CD4-positive, CD25-positive, alpha-beta regulatory T cell (primary cell): ENCODE results near the gene POLG2. TPM values are rescaled to one million over a fixed set of nuclear protein-coding genes. Genes with fewer than 3 reads are reported as not detected.

Experiments
- ATAC-seq, 2 donors: fragments of 150-1000 bp; cut with Tn5 transposase; one replicate each; pipeline ENCODE4 v1.10.0; 2021; ENCODE audit warnings: low read depth in 2 of 2, moderate number of reproducible peaks in 2 of 2, moderate library complexity in 1 of 2
- DNase-seq, 3 donors: peaks; one replicate each; pipeline versions ENCODE4 v3.0.0 to v3.0.0-alpha.2; 2012 to 2022; ENCODE audit warnings: mixed read lengths in 1 of 3
- H3K27ac ChIP-seq: one replicate; pipeline ENCODE4 v1.7.0; 2013; ENCODE audit warnings: mild to moderate bottlenecking, low read length; ENCODE audit not compliant: insufficient read depth, poor library complexity, severe bottlenecking
- H3K27me3 ChIP-seq: one replicate; pipeline ENCODE4 v1.7.0; 2013; ENCODE audit warnings: low read length; ENCODE audit not compliant: control insufficient read depth, insufficient read depth
- H3K36me3 ChIP-seq: one replicate; pipeline ENCODE4 v1.7.0; 2013; ENCODE audit warnings: mild to moderate bottlenecking, low read length, moderate library complexity; ENCODE audit not compliant: control insufficient read depth, insufficient read depth
- H3K4me1 ChIP-seq: 2 replicates; pipeline ENCODE4 v1.7.0; 2013; ENCODE audit warnings: mild to moderate bottlenecking, low read length; ENCODE audit not compliant: insufficient read depth, control insufficient read depth, poor library complexity, severe bottlenecking
- H3K4me3 ChIP-seq: one replicate; pipeline ENCODE4 v1.7.0; 2013; ENCODE audit warnings: low read depth, mild to moderate bottlenecking, low read length, moderate library complexity
- H3K9me3 ChIP-seq, 2 experiments: 1 replicate in 1 of 2; 2 replicates in 1 of 2; pipeline ENCODE4 v1.7.0; 2013; ENCODE audit warnings: low read length in 2 of 2, mild to moderate bottlenecking in 1 of 2, moderate library complexity in 1 of 2; ENCODE audit not compliant: control insufficient read depth in 2 of 2
- H3K27ac Mint-ChIP-seq, 3 donors: one replicate each; pipeline ENCODE4 v1.8.0; 2020 to 2022; ENCODE audit warnings: mild to moderate bottlenecking in 3 of 3, mixed read lengths in 3 of 3, moderate library complexity in 2 of 3
- H3K27me3 Mint-ChIP-seq: one replicate; pipeline ENCODE4 v1.8.0; 2022; ENCODE audit warnings: mild to moderate bottlenecking, mixed read lengths
- H3K36me3 Mint-ChIP-seq: one replicate; pipeline ENCODE4 v1.8.0; 2020; ENCODE audit warnings: mixed read lengths
- H3K4me1 Mint-ChIP-seq, 4 donors: one replicate each; pipeline ENCODE4 v1.8.0; 2020 to 2022; ENCODE audit warnings: mixed read lengths in 4 of 4, mild to moderate bottlenecking in 1 of 4
- H3K4me3 Mint-ChIP-seq, 4 donors: one replicate each; pipeline ENCODE4 v1.8.0; 2020 to 2022; ENCODE audit warnings: mild to moderate bottlenecking in 4 of 4, mixed read lengths in 4 of 4, moderate library complexity in 3 of 4
- H3K9me3 Mint-ChIP-seq, 7 donors: one replicate each; pipeline ENCODE4 v1.8.0; 2020 to 2022; ENCODE audit warnings: mixed read lengths in 7 of 7, mild to moderate bottlenecking in 3 of 7, moderate library complexity in 2 of 7
- polyA plus RNA-seq, 4 donors: library from polyadenylated mRNA; unstranded; fragments of 300-500 nt; fragmentation: Illumina TruSeq; gene quantifications; one replicate each; pipeline ENCODE4 v1.2.3, GENCODE V29; 2021
- total RNA-seq: library from RNA; stranded (reverse); gene quantifications from one replicate; pipeline ENCODE4 v1.2.3, GENCODE V29; 2022

Gene POLG2
- total and polyA plus RNA-seq, 5 donors from 2014 or later: 10.2 to 49.3 (median 10.2) TPM

DNA sequence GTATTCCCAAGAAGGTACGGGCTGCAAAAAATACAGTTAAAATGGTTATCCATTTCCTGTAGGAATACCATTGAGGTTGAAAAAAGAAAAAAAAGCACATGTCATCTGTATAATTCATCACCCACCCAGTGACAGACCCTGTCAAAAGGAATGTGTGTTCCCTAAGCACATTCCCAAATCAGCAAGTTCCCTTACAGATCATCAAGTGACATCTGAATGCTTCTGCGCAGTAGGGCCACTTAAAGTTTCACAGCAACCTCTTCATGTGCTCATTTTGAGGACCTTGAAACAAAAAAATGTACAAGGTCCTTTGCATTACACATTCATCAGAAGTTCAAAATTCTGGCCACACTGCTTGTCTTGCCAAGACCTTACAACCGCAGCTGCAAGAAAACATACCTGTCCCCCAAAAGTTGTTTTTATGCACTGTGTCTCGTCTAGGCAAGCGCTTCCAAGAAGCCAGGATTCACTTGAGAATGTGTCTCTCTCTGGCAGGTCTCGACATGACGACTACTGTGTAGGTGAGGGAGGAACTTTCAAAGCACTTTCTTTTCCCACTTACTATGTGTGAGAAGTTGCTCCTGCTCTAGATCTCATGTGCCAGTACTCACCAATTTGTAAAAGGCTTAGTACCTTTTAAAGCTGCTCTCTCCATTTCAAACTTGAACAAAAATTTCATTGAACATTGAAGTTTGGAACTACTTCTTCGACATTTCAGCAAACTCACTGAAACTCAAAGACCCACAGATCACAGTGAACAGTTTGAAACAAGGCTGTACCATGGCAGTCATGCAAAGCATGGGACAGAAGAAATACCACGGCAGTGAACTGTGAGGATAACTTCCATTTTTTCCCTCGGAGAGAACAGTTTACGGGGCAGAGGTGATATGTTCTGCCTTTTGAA lies 4.3 kb upstream of the POLG2 start:
- Mint-ChIP-seq H3K9me3 (peaks cover 0 to 1% (median 0%) of the 10 kb centered on the region in 7 donors), H3K27me3 (peaks cover 19% of the 10 kb centered on the region), H3K27ac (peak overlapping the region; percentile 9 to 100 (median 56)), H3K4me1 (peaks cover 31 to 89% (median 72%) of the 10 kb centered on the region in 4 donors), H3K4me3 (peak overlapping the region; percentile 42 to 88 (median 69)), H3K36me3 (peaks cover 76% of the 10 kb centered on the region)
- ATAC-seq: no peak
- H3K27me3 ChIP-seq: no peaks in the 10 kb centered on the region
- peaks cover 45% of the 10 kb centered on the region for H3K4me1 ChIP-seq
- no peaks in the 10 kb centered on the region for H3K9me3 ChIP-seq
- peak in 1 of 3 donors; percentile 22 for DNase-seq
- H3K4me3 ChIP-seq: no peak overlapping the region
- peak overlapping the region; percentile 53 for H3K27ac ChIP-seq
- H3K36me3 ChIP-seq: peaks cover 67% of the 10 kb centered on the region

- H3K9me3 Mint-ChIP-seq: peaks cover 0 to 1% (median 0%) of the 10 kb centered on the region in 7 donors
- peaks cover 17% of the 10 kb centered on the region for H3K27me3 Mint-ChIP-seq
- ATAC-seq (no peak), DNase-seq (peak in 1 of 3 donors; percentile 22)
- H3K27ac Mint-ChIP-seq: peak overlapping the region in 2 of 3 donors; percentile 55 to 100
- H3K4me1 Mint-ChIP-seq: peaks cover 34 to 92% (median 76%) of the 10 kb centered on the region in 4 donors
- Histone ChIP-seq H3K4me3 (no peak overlapping the region), H3K27me3 (no peaks in the 10 kb centered on the region), H3K4me1 (peaks cover 51% of the 10 kb centered on the region), H3K27ac (no peak overlapping the region), H3K9me3 (no peaks in the 10 kb centered on the region), H3K36me3 (peaks cover 67% of the 10 kb centered on the region)
- H3K36me3 Mint-ChIP-seq: peaks cover 70% of the 10 kb centered on the region
- peak overlapping the region; percentile 28 to 88 (median 52) for H3K4me3 Mint-ChIP-seq
Measured at GRCh38 chr17:64500487-64500859, 3.6 kb upstream of the POLG2 start.

- Histone ChIP-seq H3K27ac (peak overlapping the region; percentile 24), H3K36me3 (peaks cover 64% of the 10 kb centered on the region), H3K4me3 (no peak overlapping the region), H3K27me3 (no peaks in the 10 kb centered on the region), H3K4me1 (peaks cover 57% of the 10 kb centered on the region), H3K9me3 (no peaks in the 10 kb centered on the region)
- peak overlapping the region in 2 of 3 donors; percentile 55 to 100 for H3K27ac Mint-ChIP-seq
- no peaks in the 10 kb centered on the region for H3K9me3 Mint-ChIP-seq
- H3K36me3 Mint-ChIP-seq: peaks cover 65% of the 10 kb centered on the region
- H3K27me3 Mint-ChIP-seq: peaks cover 16% of the 10 kb centered on the region
- peak overlapping the region; percentile 3 to 88 (median 48) for H3K4me3 Mint-ChIP-seq
- DNase-seq (peak in 1 of 3 donors; percentile 23), ATAC-seq (no peak)
- peaks cover 34 to 95% (median 75%) of the 10 kb centered on the region in 4 donors for H3K4me1 Mint-ChIP-seq
Measured at GRCh38 chr17:64499805-64500486, 3.1 kb upstream of the POLG2 start.

GRCh38 chr17:64498308-64499203 lies 1.7 kb upstream of the POLG2 start:
- Mint-ChIP-seq H3K27ac (peak overlapping the region; percentile 85 to 99 (median 99)), H3K4me3 (peak overlapping the region; percentile 45 to 98 (median 72)), H3K27me3 (peaks cover 12% of the 10 kb centered on the region), H3K9me3 (no peaks in the 10 kb centered on the region), H3K36me3 (peaks cover 51% of the 10 kb centered on the region), H3K4me1 (peaks cover 44 to 95% (median 77%) of the 10 kb centered on the region in 4 donors)
- DNase-seq: peak in 1 of 3 donors; percentile 29
- Histone ChIP-seq H3K27ac (peak overlapping the region; percentile 91), H3K4me1 (peaks cover 55% of the 10 kb centered on the region), H3K4me3 (no peak overlapping the region), H3K9me3 (no peaks in the 10 kb centered on the region), H3K27me3 (no peaks in the 10 kb centered on the region), H3K36me3 (peaks cover 50% of the 10 kb centered on the region)
- ATAC-seq: no peak

GRCh38 chr17:64497565-64498035 lies 746 bp upstream of the POLG2 start:
- ATAC-seq (peak in 1 of 2 donors; percentile 1), DNase-seq (no peak)
- H3K4me1 ChIP-seq: peaks cover 49% of the 10 kb centered on the region
- Mint-ChIP-seq H3K4me3 (peak overlapping the region; percentile 88 to 100 (median 99)), H3K4me1 (peaks cover 46 to 92% (median 74%) of the 10 kb centered on the region in 4 donors), H3K27ac (peak overlapping the region; percentile 85 to 99 (median 99)), H3K27me3 (peaks cover 12% of the 10 kb centered on the region), H3K9me3 (no peaks in the 10 kb centered on the region), H3K36me3 (peaks cover 45% of the 10 kb centered on the region)
- no peaks in the 10 kb centered on the region for H3K9me3 ChIP-seq
- H3K4me3 ChIP-seq: peak overlapping the region; percentile 92
- peak overlapping the region; percentile 91 for H3K27ac ChIP-seq
- no peaks in the 10 kb centered on the region for H3K27me3 ChIP-seq
- peaks cover 45% of the 10 kb centered on the region for H3K36me3 ChIP-seq

DNA sequence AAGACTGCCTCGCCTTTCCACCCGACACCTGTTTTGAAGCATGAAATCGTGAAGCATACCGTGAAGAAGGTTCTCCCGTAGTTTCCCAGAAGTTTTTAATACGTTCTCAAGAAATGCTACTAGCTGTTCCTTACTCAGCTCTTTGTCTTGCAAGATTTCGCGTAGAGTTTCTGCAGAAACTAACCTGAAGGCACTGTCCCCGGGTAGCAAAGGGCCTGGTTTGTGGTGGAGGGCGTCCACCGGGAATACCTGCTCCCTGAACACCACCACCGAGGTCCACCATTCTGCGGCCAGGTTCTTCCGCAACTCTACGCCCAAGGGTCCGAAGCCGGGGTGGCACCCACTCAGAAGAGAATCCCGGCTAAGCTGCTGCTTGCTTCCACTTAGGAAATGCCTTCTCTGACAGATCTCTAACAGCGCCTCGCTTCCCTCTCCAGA lies 487 bp downstream of the POLG2 start:
- peaks cover 49 to 86% (median 64%) of the 10 kb centered on the region in 4 donors for H3K4me1 Mint-ChIP-seq
- peak overlapping the region; percentile 85 to 99 (median 99) for H3K27ac Mint-ChIP-seq
- ATAC-seq (no peak), DNase-seq (peak in 1 of 3 donors; percentile 34)
- no peaks in the 10 kb centered on the region for H3K27me3 ChIP-seq
- peaks cover 40% of the 10 kb centered on the region for H3K4me1 ChIP-seq
- peaks cover 42% of the 10 kb centered on the region for H3K36me3 ChIP-seq
- no peaks in the 10 kb centered on the region for H3K9me3 ChIP-seq
- peaks cover 12% of the 10 kb centered on the region for H3K27me3 Mint-ChIP-seq
- peaks cover 40% of the 10 kb centered on the region for H3K36me3 Mint-ChIP-seq
- peak overlapping the region; percentile 91 for H3K27ac ChIP-seq
- peak overlapping the region; percentile 90 for H3K4me3 ChIP-seq
- H3K4me3 Mint-ChIP-seq: peak overlapping the region; percentile 88 to 100 (median 99)
- H3K9me3 Mint-ChIP-seq: no peaks in the 10 kb centered on the region
